Brain microvascular endothelial cell (primary cell): ENCODE results near the gene C11orf97.
"Not testable (repeated sequence)": the region's sequence is repeated elsewhere in the genome, so short reads cannot be mapped to it uniquely, and the experiment has no call there.

ENCODE experiments used
- DNase-seq: peaks from one replicate; pipeline ENCODE4 v3.0.0-alpha.2; 2020
- H3K27ac ChIP-seq: fragments of 250-450 bp; sonication (Bioruptor Pico); 2 replicates; pipeline ENCODE4 v1.5.1; 2020; ENCODE audit warnings: mild to moderate bottlenecking, moderate library complexity
- H3K27me3 ChIP-seq: fragments of 250-450 bp; sonication (Bioruptor Pico); replicated peaks from 2 replicates; pipeline ENCODE4 v1.5.1; 2020; ENCODE audit warnings: mild to moderate bottlenecking
- H3K36me3 ChIP-seq: fragments of 250-450 bp; sonication (Bioruptor Pico); replicated peaks from 2 replicates; pipeline ENCODE4 v1.5.1; 2020; ENCODE audit warnings: mild to moderate bottlenecking
- H3K4me3 ChIP-seq: 2 replicates; pipeline ENCODE4 v1.5.1; 2011; ENCODE audit warnings: low read depth, mild to moderate bottlenecking, control low read depth, low read length, moderate library complexity
- CTCF ChIP-seq: IDR thresholded peaks from 2 replicates; pipeline ENCODE4 v1.5.1; 2011; ENCODE audit warnings: low read depth, mild to moderate bottlenecking, moderate library complexity, low read length, control low read depth, inconsistent platforms; ENCODE audit errors: missing control alignments
- in situ Hi-C: cut with HindIII; loops from 2 replicates; pipeline ENCODE4 v1.10.0; 2017; ENCODE audit warnings: low sequenced_read_pairs, low pct_ligation_motif_present

The C11orf97 gene

GRCh38 chr11:94568717-94569116 lies 56.5 kb downstream of the C11orf97 start:
- TF ChIP-seq CTCF = no peak
- Histone ChIP-seq H3K36me3 (no peaks in the 10 kb centered on the region), H3K27me3 (no peaks in the 10 kb centered on the region), H3K27ac (no peak overlapping the region), H3K4me3 (no peak overlapping the region)
- DNase-seq = no peak
- in situ Hi-C loops = no loop called here

DNA sequence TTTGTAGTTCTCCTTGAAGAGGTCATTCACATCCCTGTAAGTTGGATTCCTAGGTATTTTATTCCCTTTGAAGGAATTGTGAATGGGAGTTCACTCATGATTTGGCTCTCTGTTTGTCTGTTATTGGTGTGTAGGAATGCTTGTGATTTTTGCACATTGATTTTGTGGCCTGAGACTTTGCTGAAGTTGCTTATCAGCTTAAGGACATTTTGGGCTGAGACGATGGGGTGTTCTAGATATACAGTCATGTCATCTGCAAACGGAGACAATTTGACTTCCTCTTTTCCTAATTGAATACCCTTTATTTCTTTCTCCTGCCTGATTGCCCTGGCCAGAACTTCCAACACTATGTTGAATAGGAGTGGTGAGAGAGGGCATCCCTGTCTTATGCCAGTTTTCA lies 60.7 kb downstream of the C11orf97 start:
- H3K36me3 ChIP-seq, H3K27me3 ChIP-seq, DNase-seq, H3K4me3 ChIP-seq, H3K27ac ChIP-seq, in situ Hi-C loops: not testable (repeated sequence)

- Histone ChIP-seq H3K27ac (peak overlapping the region; percentile 32), H3K27me3 (no peaks in the 10 kb centered on the region), H3K4me3 (peak overlapping the region; percentile 31), H3K36me3 (no peaks in the 10 kb centered on the region)
- in situ Hi-C loops = no loop called here
- no peak for TF ChIP-seq CTCF
- DNase-seq = peak; percentile 78
Observed at GRCh38 chr11:94574193-94574961, 62.1 kb downstream of the C11orf97 start.

DNA sequence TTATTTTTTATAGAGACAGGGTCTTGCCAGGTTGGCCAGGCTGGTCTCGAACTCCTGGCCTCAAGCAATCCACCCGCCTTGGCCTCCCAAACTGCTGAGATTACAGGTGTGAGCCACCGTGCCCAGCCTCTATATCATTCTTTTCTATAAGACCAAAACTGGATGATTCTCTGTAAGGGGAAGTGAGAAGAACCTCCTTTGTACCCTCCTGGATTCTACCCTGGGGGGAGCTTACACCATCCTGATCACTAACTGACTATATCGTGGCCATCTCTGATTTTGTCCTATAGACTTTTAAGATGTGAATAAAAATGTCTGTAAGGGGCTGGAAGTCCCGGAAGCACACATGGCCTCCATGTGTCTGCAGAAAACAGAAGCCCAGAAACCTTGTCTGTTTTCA lies 64.0 kb downstream of the C11orf97 start:
- H3K27ac ChIP-seq = no peak overlapping the region

GRCh38 chr11:94577841-94578240 lies 65.6 kb downstream of the C11orf97 start:
- no peak for TF ChIP-seq CTCF
- no peak overlapping the region for H3K4me3 ChIP-seq
- H3K36me3 ChIP-seq = no peaks in the 10 kb centered on the region
- H3K27me3 ChIP-seq = no peaks in the 10 kb centered on the region
- in situ Hi-C loops = no loop called here
- H3K27ac ChIP-seq = no peak overlapping the region
- no peak for DNase-seq

More for the DNA sequence above, 64.0 kb downstream of the C11orf97 start:
- in situ Hi-C loops = no loop called here
- no peak for DNase-seq
- no peak for TF ChIP-seq CTCF
- no peak overlapping the region for H3K4me3 ChIP-seq
- H3K36me3 ChIP-seq = no peaks in the 10 kb centered on the region
- no peaks in the 10 kb centered on the region for H3K27me3 ChIP-seq
